T-cell (primary cell): Measurements from ENCODE around the gene APOBEC2. TPM values are rescaled to one million over a fixed set of nuclear protein-coding genes. Genes with fewer than 3 reads are reported as not detected.

Source experiments
- ATAC-seq, 4 experiments: fragments of 200-7000 bp in 3 of 4; fragments of 150-1000 bp in 1 of 4; cut with Tn5 transposase; replicated peaks in 1 of 4; 1 replicate in 3 of 4; 2 replicates in 1 of 4; pipeline ENCODE4 v1.10.0; 2021; ENCODE audit warnings: moderate library complexity in 3 of 4, mild to moderate bottlenecking in 2 of 4, moderate number of reproducible peaks in 1 of 4
- CTCF ChIA-PET, 2 donors: fragments of 300-600 bp; sonication (Branson Sonifier 250); formaldehyde crosslinking; loops; one replicate each; lab custom pipeline; 2022; ENCODE audit warnings: antibody characterized with exemption in 2 of 2; lab: Charles Lee
- POLR2A ChIA-PET, 2 donors: fragments of 300-600 bp; sonication (Branson Sonifier 250); formaldehyde crosslinking; loops; one replicate each; lab custom pipeline; 2022; ENCODE audit warnings: antibody characterized with exemption in 2 of 2; lab: Charles Lee
- DNase-seq, 35 experiments: peaks; one replicate each; pipeline versions ENCODE4 v3.0.0 to v3.0.0-alpha.2; 2013 to 2023
- H3K27ac ChIP-seq: one replicate; pipeline ENCODE4 v1.5.1; 2013; ENCODE audit warnings: low read length
- H3K27me3 ChIP-seq, 2 experiments: replicated peaks in 1 of 2; 1 replicate in 1 of 2; 2 replicates in 1 of 2; pipeline versions ENCODE4 v1.6.1 to v1.7.0; 2013; ENCODE audit warnings: low read length in 1 of 2, mixed read lengths in 1 of 2; ENCODE audit not compliant: control insufficient read depth in 2 of 2, insufficient read depth in 2 of 2; ENCODE audit errors: extremely low read depth in 1 of 2
- H3K36me3 ChIP-seq, 2 donors: 1 replicate in 1 of 2; 2 replicates in 1 of 2; pipeline versions ENCODE4 v1.6.1 to v1.7.0; 2013; ENCODE audit warnings: low read length in 1 of 2; ENCODE audit not compliant: control insufficient read depth in 2 of 2, insufficient read depth in 1 of 2; ENCODE audit errors: extremely low read depth in 1 of 2
- H3K4me1 ChIP-seq, 2 experiments: 1 replicate in 1 of 2; 2 replicates in 1 of 2; pipeline versions ENCODE4 v1.6.1 to v1.7.0; 2013; ENCODE audit warnings: low read length in 2 of 2, mixed read lengths in 1 of 2; ENCODE audit not compliant: insufficient read depth in 2 of 2, control insufficient read depth in 1 of 2; ENCODE audit errors: extremely low read depth in 1 of 2
- H3K4me3 ChIP-seq, 2 donors: 1 replicate in 1 of 2; 2 replicates in 1 of 2; pipeline versions ENCODE4 v1.5.1 to v1.7.0; 2013; ENCODE audit warnings: mild to moderate bottlenecking in 2 of 2, low read length in 1 of 2, moderate library complexity in 1 of 2; ENCODE audit not compliant: control insufficient read depth in 1 of 2; ENCODE audit errors: extremely low read depth in 1 of 2
- H3K9me3 ChIP-seq: 2 replicates; pipeline ENCODE4 v1.7.0; 2013
- H3K27ac Mint-ChIP-seq, 2 donors: one replicate each; pipeline ENCODE4 v1.8.0; 2020 to 2021; ENCODE audit warnings: mild to moderate bottlenecking in 2 of 2, mixed read lengths in 2 of 2
- H3K27me3 Mint-ChIP-seq, 2 donors: one replicate each; pipeline ENCODE4 v1.8.0; 2021 to 2022; ENCODE audit warnings: mixed read lengths in 2 of 2
- H3K36me3 Mint-ChIP-seq: one replicate; pipeline ENCODE4 v1.8.0; 2021; ENCODE audit warnings: mixed read lengths
- H3K4me1 Mint-ChIP-seq, 3 donors: one replicate each; pipeline ENCODE4 v1.8.0; 2020 to 2022; ENCODE audit warnings: mixed read lengths in 3 of 3, mild to moderate bottlenecking in 1 of 3
- H3K4me3 Mint-ChIP-seq, 3 donors: one replicate each; pipeline ENCODE4 v1.8.0; 2020 to 2022; ENCODE audit warnings: mild to moderate bottlenecking in 3 of 3, mixed read lengths in 3 of 3, moderate library complexity in 3 of 3
- H3K9me3 Mint-ChIP-seq, 3 donors: one replicate each; pipeline ENCODE4 v1.8.0; 2020 to 2022; ENCODE audit warnings: mixed read lengths in 3 of 3
- WGBS: methylation state at CpG from one replicate; pipeline ENCODE4 v1.1.5; 2013; ENCODE audit warnings: missing lambda C conversion rate; ENCODE audit not compliant: insufficient coverage; 5-methylcytosine and 5-hydroxymethylcytosine counted together
- total RNA-seq, 35 experiments: library from RNA in 6 of 35; stranded (reverse) in 6 of 35; fragments of 120-200 nt in 1 of 35; gene quantifications; one replicate each; pipeline versions ENCODE4 v1.2.1 to v1.2.4 and lab custom pipeline; 2013 to 2026

The APOBEC2 gene
- total RNA-seq, 5 donors from 2014 or later (not counting 1 experiment from before 2014, with no cell fraction given): not detected

DNA sequence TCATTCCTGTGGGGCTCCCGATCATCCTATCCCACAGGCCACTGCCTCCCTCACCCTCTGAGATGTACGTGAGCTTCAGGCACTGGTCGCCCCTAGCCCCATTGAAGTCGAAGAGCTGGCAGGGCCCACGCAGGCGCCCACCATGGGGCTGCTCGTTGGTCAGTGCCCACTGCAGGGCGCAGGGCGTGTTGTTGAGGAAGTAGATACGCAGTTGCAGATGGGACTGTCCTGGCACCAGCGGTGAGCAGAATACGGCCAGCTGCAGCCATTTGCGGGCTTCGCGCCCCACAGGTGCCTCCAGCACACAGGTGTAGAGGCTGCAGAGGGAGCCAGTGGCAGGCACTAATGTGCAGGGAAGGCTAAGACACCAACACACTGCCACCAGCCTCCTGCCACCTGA is 20.2 kb upstream of the APOBEC2 start:
- CTCF ChIA-PET: no interaction called here
- H3K4me1 ChIP-seq: peaks cover 7 to 15% of the 10 kb centered on the region in 2 experiments
- H3K27me3 Mint-ChIP-seq: no peaks in the 10 kb centered on the region
- no peak overlapping the region for H3K27ac Mint-ChIP-seq
- no peaks in the 10 kb centered on the region for H3K36me3 ChIP-seq
- no peak overlapping the region for H3K4me3 Mint-ChIP-seq
- H3K36me3 Mint-ChIP-seq: peaks cover 3% of the 10 kb centered on the region
- H3K4me3 ChIP-seq: no peak overlapping the region
- POLR2A ChIA-PET: no interaction called here
- WGBS: 94% methylated on average over 14 of the region's 15 CpGs
- no peak overlapping the region for H3K27ac ChIP-seq
- no peaks in the 10 kb centered on the region for H3K9me3 ChIP-seq
- H3K27me3 ChIP-seq: no peaks in the 10 kb centered on the region
- DNase-seq (no peak), ATAC-seq (no peak)
- no peaks in the 10 kb centered on the region for H3K9me3 Mint-ChIP-seq
- H3K4me1 Mint-ChIP-seq: peaks cover 12 to 16% (median 13%) of the 10 kb centered on the region in 3 donors

DNA sequence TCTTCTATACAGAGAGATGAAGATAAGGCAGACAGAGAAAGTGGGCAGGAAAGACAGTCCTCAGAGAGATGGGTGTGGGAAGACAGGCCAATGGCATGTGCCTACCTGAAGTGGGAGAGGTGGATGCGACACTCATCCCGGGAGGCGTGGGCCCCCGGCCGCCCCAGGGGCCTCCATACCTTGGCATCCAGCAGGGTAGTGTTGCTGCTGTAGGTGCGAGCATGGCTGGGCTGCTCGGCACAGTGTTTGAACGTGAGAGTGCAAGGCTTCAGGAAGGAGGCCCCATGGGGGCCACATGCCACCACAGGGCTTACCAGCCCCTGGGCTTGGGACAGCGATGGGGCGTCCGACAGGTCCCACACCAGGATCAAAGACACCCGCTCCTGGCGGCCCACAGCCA is 19.2 kb upstream of the APOBEC2 start:
- no peak for DNase-seq
- ATAC-seq: no peak
- H3K36me3 ChIP-seq: no peaks in the 10 kb centered on the region
- CTCF ChIA-PET: no interaction called here
- peaks cover 2 to 6% of the 10 kb centered on the region in 2 experiments for H3K4me1 ChIP-seq
- no peak overlapping the region for H3K27ac ChIP-seq
- no peaks in the 10 kb centered on the region for H3K9me3 ChIP-seq
- H3K4me3 Mint-ChIP-seq: no peak overlapping the region
- H3K36me3 Mint-ChIP-seq: peaks cover 3% of the 10 kb centered on the region
- no peaks in the 10 kb centered on the region for H3K27me3 ChIP-seq
- POLR2A ChIA-PET: no interaction called here
- no peaks in the 10 kb centered on the region for H3K27me3 Mint-ChIP-seq
- H3K27ac Mint-ChIP-seq: no peak overlapping the region
- no peaks in the 10 kb centered on the region for H3K9me3 Mint-ChIP-seq
- 92% methylated on average over 13 of the region's 13 CpGs for WGBS
- H3K4me3 ChIP-seq: no peak overlapping the region
- peaks cover 6 to 8% (median 8%) of the 10 kb centered on the region in 3 donors for H3K4me1 Mint-ChIP-seq

DNA sequence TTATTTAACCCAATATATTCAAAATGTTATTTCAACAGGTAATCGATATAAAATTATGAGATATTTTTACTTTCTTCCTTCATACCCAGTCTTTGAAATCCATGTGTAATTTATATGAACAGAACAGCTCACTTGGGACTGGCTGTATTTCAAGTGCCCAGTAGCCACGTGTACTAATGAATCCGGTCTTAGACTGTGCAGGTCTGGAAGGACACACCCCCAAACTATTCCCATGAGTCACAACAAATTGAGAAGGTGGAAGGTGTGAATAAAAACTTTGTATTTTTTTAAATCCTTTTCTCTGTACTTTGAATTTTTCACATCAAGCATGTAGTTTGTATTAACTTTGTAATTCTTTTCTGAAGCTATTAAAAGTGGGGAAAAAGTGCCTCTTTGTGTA is 16.8 kb upstream of the APOBEC2 start:
- WGBS: no CpG with 5 or more reads among the region's 3 CpGs
- no peak overlapping the region for H3K4me3 ChIP-seq
- ATAC-seq: no peak
- H3K36me3 ChIP-seq: no peaks in the 10 kb centered on the region
- no peaks in the 10 kb centered on the region for H3K9me3 ChIP-seq
- H3K4me1 ChIP-seq: no peaks in the 10 kb centered on the region
- Mint-ChIP-seq H3K27ac (no peak overlapping the region), H3K4me3 (no peak overlapping the region), H3K36me3 (peaks cover 3% of the 10 kb centered on the region), H3K9me3 (no peaks in the 10 kb centered on the region), H3K4me1 (no peaks in the 10 kb centered on the region), H3K27me3 (no peaks in the 10 kb centered on the region)
- no peaks in the 10 kb centered on the region for H3K27me3 ChIP-seq
- POLR2A ChIA-PET: interaction anchor here in 1 of 2 donors (0.6 kb wide), 1 partner anchor 25 kb away, joined by 7 read pairs; no protein-coding TSS in a partner anchor
- CTCF ChIA-PET: interaction anchor here (0.6 to 1.3 kb wide), 3 partner anchors 38 to 1368 kb away, joined by 3 to 5 read pairs (median 5); no protein-coding TSS in a partner anchor
- H3K27ac ChIP-seq: no peak overlapping the region
- no peak for DNase-seq

DNA sequence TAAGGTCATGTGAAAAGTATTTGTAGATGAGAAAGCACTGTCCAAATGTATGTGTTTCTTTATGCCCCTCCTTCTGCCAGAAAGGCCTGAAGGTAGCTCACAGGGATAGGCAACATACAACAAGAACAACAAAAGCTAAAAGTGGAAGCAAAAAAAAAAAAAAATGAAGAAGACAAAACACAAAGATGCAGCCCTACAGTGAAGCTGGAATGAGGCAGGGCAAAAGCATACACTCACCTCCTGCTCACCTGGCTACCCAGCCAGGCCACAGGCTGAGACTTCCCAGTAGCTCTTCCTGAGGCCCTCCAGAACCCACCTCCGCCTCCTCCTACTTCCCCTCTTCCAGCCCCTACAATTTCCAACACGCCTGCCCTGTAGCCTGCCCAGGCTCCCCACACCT is 16.4 kb upstream of the APOBEC2 start:
- peaks cover 3% of the 10 kb centered on the region for H3K36me3 Mint-ChIP-seq
- ATAC-seq: no peak
- H3K9me3 Mint-ChIP-seq: no peaks in the 10 kb centered on the region
- CTCF ChIA-PET: interaction anchor here (0.6 to 1.3 kb wide), 3 partner anchors 38 to 1367 kb away, joined by 3 to 5 read pairs (median 5); no protein-coding TSS in a partner anchor
- H3K27ac ChIP-seq: no peak overlapping the region
- no peaks in the 10 kb centered on the region for H3K27me3 ChIP-seq
- H3K9me3 ChIP-seq: no peaks in the 10 kb centered on the region
- H3K36me3 ChIP-seq: no peaks in the 10 kb centered on the region
- POLR2A ChIA-PET: interaction anchor here in 1 of 2 donors (0.6 kb wide), 1 partner anchor 25 kb away, joined by 7 read pairs; no protein-coding TSS in a partner anchor
- no peaks in the 10 kb centered on the region for H3K27me3 Mint-ChIP-seq
- DNase-seq: no peak
- H3K27ac Mint-ChIP-seq: no peak overlapping the region
- 85% methylated on average over 2 of the region's 2 CpGs for WGBS
- no peaks in the 10 kb centered on the region for H3K4me1 Mint-ChIP-seq
- no peaks in the 10 kb centered on the region for H3K4me1 ChIP-seq
- H3K4me3 Mint-ChIP-seq: no peak overlapping the region
- no peak overlapping the region for H3K4me3 ChIP-seq

DNA sequence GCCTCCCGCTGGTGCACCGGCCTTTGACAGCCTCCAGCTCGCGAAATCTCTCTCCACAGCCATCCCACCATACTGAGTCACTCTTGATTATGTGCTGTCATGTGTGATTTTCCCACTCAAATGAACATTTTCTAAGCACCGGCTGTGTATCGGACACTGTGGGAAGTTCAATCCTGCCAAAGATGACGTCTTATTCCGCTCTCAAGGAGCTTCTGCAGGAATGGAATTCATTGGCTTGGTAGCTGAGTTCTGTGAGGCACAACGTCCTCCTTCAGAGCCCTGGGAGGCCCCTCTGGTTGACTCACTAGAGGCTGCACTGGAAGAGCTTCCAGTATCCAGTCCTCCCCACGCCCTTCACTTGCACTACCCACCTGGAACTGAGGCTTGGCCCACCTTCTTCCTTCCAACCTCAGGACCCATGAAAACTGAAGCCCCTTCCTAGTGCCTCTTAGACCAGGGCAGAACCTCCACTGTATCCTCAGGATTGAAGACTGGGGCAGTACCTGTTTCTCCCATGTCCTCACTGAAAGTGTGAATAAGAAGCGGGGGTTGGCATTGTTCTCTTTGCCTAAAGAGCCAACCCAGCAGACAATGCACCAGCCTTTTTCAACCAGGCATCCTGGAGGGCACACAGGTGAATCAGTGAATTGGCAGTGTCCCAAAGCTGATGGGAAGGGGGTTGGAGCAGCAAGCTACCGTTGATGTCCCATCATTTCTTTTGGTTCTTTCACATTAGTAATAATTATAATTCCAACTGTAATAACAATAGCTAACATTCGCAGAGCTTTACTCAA is 15.7 kb upstream of the APOBEC2 start:
- ATAC-seq (no peak), DNase-seq (no peak)
- Histone ChIP-seq H3K36me3 (no peaks in the 10 kb centered on the region), H3K9me3 (no peaks in the 10 kb centered on the region), H3K27me3 (no peaks in the 10 kb centered on the region), H3K4me3 (no peak overlapping the region), H3K4me1 (no peaks in the 10 kb centered on the region), H3K27ac (no peak overlapping the region)
- H3K27me3 Mint-ChIP-seq: no peaks in the 10 kb centered on the region
- peaks cover 7% of the 10 kb centered on the region for H3K36me3 Mint-ChIP-seq
- no peak overlapping the region for H3K4me3 Mint-ChIP-seq
- H3K9me3 Mint-ChIP-seq: no peaks in the 10 kb centered on the region
- H3K4me1 Mint-ChIP-seq: no peaks in the 10 kb centered on the region
- POLR2A ChIA-PET: no interaction called here
- 83% methylated on average over 5 of the region's 13 CpGs for WGBS
- CTCF ChIA-PET: interaction anchor here in 1 of 2 donors (1.2 kb wide), 1 partner anchor 22 kb away, joined by 4 read pairs; no protein-coding TSS in a partner anchor
- H3K27ac Mint-ChIP-seq: no peak overlapping the region

DNA sequence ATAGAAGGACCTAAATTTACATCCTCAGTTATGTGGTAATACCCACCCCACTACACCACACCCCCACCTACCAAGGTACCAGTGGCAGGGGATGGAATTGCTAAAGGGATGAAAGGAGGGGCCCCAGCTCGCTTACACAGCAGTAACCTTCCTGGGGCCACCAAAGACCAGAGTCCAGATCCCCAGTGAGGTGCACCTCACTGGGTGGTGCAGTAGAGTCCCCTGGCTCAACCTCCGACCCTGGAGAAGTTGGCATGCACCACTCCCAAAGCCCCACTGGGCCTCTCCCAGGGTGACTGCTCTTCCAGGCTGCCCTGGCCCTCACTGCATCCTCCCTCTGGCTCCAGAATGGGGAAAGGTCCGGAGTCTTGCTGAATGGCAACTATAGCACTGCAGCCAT is 14.8 kb upstream of the APOBEC2 start:
- H3K36me3 Mint-ChIP-seq: peaks cover 9% of the 10 kb centered on the region
- no peak overlapping the region for H3K4me3 ChIP-seq
- H3K4me1 ChIP-seq: no peaks in the 10 kb centered on the region
- CTCF ChIA-PET: interaction anchor here in 1 of 2 donors (1.0 to 1.2 kb wide), 2 partner anchors 21 to 31 kb away, joined by 3 to 4 read pairs; no protein-coding TSS in a partner anchor
- H3K27ac ChIP-seq: no peak overlapping the region
- no peak for DNase-seq
- WGBS: 88% methylated on average over 2 of the region's 3 CpGs
- H3K9me3 Mint-ChIP-seq: no peaks in the 10 kb centered on the region
- H3K9me3 ChIP-seq: no peaks in the 10 kb centered on the region
- no peaks in the 10 kb centered on the region for H3K27me3 Mint-ChIP-seq
- no peak for ATAC-seq
- H3K27ac Mint-ChIP-seq: no peak overlapping the region
- no peaks in the 10 kb centered on the region for H3K27me3 ChIP-seq
- no peaks in the 10 kb centered on the region for H3K36me3 ChIP-seq
- no peaks in the 10 kb centered on the region for H3K4me1 Mint-ChIP-seq
- no peak overlapping the region for H3K4me3 Mint-ChIP-seq
- POLR2A ChIA-PET: no interaction called here
